HG02885 (cell line): ENCODE data around the gene OBP2B.

Experiments used
- ATAC-seq: cut with Tn5 transposase; IDR thresholded peaks from one replicate; pipeline ENCODE4 v1.9.1; 2021; ENCODE audit warnings: mild to moderate bottlenecking; ENCODE audit not compliant: unreplicated experiment, poor library complexity

OBP2B gene

DNA sequence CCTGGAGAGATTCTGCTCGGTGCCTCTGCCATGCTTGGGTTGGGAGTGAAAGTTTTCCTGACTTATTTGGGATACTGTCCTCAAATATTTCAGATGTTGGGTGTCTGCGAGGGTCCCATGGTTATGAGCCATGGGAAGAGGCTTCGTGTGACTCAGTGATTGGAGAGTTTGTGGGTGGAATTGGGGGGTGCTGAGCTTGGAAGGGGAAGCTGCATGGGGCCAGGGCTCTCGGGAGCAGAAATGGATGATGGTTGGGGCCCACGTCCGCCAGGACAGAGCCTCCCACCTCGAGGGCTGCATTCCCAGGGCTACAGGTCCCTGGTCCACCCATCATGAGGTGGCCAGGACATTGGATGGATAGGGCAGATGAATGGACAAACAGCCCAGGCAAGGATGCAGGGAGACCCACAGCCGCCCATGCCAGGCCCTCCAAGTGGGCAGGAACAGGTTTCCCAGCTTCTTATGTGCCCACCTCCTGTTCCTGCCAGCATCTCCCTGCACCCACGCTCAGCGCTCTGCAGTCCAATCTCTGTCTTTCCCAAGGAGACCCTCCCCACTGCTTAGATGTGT, 5.5 kb downstream of the OBP2B start:
- ATAC-seq, result no peak

GRCh38 chr9:133202688-133203453, 6.2 kb downstream of the OBP2B start:
- ATAC-seq, result no peak

DNA sequence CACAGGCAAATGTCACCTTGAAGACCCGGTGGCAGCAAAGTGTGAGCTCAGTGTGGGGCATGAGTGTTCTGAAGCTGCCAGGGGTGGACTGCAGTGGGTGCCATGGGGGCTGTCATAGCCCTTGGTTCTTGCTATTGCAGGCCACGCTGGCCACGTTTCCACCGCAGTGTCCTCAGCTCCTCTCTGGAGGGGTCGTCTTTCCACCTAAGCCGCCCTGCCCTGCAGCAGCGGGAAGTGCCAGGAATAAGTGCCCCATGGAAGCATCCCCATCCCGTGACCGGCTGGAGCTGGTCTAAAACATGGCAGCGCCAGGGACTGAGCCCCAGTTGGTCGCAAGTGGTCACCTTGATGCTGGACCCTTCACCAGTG, 6.9 kb downstream of the OBP2B start:
- ATAC-seq, result no peak

- no peak for ATAC-seq
Observed at GRCh38 chr9:133201424-133202144, 7.5 kb downstream of the OBP2B start.

DNA sequence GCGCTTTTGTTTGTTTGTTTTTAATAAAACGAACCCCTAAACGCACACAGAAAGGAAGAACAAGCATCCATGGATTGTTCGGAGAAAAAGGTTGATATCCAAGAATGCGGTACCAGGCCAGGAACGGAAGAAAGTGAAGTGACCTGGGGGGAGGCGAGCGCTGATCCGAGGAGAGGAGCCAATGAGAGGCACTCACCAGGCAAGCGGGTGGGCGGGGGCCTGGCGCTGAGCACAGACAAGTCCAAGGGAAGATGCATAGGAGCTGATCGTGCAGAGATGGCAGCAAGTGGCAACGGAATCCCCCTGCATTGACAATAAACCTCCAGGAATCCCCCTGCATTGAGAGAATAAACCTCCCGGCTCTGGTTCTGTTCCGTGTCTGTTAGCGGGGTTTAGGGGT, 8.4 kb downstream of the OBP2B start:
- ATAC-seq, result no peak

DNA sequence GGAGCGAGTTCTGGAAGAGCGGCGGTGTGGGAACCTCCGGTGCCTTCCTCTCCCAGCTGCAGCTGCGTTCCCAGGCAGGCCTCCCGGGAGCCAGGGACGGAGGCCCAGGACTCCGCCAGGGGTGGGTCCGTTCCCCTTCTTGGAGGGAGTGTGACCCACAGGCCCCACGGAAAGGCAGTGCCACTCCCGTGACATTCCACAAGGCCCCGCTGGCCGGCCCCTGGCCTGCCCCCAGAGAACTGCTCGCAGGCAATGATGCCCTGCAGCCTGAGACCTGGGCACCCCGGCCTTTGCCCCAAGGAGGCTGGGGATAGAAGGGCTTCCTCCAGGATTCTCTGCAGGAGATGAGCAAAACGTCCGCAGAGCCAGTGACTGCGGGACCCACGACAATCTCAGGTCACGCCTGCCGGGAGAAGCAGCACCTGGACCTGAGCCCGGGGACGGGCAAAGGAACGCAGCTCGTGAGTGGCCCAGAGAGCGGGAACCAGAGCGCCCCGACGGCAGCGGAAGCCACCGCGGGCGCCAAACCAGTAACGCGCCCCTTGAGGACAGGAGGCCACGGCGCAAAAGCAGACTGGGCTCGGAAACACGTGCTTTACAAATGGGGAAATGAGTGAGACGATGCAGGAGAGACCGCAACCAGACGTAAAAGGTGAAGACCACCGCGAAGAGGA, 9.3 kb downstream of the OBP2B start:
- no peak for ATAC-seq

DNA sequence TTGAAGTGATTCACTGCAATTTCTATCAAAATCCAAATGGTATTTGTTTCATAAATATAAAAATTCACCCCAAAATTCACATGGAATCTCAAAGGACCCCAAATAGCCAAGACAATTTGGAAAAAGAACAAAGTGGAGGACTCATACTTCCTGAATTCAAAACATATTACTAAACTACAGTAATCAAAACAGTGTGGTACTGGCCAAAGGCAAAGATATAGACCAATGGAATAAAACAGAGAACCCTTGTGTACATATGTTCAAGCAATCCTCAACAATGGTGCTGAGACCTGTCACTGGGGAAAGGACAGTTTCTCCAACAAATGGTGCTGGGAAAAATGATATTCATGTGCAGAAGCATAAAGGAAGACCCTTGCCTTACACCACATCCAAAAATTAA, 14.0 kb downstream of the OBP2B start:
- no peak for ATAC-seq

GRCh38 chr9:133194597-133194996, 14.5 kb downstream of the OBP2B start:
- ATAC-seq, result no peak

- no peak for ATAC-seq
Observed at GRCh38 chr9:133191989-133192388, 17.1 kb downstream of the OBP2B start.

DNA sequence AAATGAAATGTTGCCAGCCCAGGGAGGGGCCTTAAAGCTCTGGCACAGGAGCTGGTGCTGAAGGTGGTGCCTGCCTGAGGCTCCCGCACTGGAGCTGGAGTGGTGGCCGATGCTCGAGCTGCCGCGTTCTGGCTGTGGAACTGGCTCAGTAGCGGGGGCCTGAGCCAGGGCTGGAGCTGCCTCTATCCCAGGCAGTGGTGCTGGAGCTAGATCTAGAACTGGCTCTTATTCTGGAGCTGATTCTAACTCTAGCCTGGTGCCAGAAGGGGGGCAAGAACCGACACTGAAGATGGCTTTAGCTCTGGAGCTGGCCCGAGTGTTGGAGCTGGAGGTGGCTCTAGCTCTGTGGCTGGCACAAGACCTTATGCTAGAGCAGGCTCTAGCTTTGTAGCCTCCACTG, 19.2 kb downstream of the OBP2B start:
- no peak for ATAC-seq

DNA sequence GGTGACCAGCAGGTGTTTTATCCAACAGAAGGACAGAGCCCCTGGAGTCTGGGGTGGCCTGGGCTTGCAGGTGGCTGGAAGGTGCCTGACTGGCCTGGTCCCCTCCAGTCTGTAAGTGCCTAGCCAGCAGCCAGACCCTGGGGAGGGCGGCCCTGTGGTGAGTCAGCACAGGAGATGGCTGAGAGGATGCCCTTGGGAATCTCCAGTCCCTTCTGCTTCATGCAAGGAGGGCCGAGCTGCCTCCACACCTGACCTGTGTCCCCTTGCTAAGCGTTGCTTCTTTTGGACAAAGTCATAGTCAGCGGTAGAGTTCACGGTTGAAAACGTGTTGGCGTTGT, 20.2 kb downstream of the OBP2B start:
- no peak for ATAC-seq

- no peak for ATAC-seq
Observed at GRCh38 chr9:133188006-133188842, 20.8 kb downstream of the OBP2B start.

GRCh38 chr9:133187561-133188005, 21.5 kb downstream of the OBP2B start:
- no peak for ATAC-seq

DNA sequence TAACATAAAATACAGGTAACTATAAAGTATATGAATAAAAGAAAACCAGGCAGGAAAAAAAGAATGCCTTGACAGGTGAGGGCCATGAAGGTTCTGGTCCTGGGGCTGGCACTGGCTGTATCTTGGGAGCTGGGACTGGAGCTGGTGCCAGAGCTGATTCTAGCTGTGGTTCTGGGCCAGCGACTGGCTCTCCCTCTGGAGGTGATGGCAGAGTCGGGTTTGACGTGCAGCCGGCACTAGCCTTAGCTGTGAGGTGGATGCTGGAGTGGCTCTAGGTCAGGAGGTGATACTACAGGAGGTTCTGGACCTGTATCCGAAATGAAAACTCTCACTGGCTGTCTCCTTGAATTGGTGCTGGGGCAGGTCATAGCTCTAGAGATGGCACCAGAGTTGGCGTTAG, 22.3 kb downstream of the OBP2B start:
- ATAC-seq, result no peak

GRCh38 chr9:133184971-133185370, 24.1 kb downstream of the OBP2B start:
- no peak for ATAC-seq

GRCh38 chr9:133182151-133182550, 26.9 kb downstream of the OBP2B start:
- no peak for ATAC-seq

DNA sequence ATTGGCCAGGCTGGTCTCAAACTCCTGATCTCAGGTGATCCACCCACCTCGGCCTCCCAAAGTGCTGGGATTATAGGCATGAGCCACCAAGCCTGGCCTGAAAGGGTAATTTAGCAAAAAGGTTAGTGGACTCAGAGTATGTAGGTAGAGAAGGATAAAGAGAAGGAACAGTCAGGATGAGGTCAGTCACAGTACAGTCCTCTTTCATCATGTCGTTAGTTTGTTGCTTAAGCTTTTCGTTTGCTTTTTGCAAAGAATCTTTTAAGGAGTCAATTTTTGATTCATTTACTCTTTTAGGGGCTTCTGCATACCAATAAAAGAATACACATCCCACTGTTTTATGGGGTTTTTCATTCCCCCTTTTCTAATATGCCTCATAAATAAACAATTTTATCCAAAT, 27.5 kb downstream of the OBP2B start:
- ATAC-seq, result no peak

DNA sequence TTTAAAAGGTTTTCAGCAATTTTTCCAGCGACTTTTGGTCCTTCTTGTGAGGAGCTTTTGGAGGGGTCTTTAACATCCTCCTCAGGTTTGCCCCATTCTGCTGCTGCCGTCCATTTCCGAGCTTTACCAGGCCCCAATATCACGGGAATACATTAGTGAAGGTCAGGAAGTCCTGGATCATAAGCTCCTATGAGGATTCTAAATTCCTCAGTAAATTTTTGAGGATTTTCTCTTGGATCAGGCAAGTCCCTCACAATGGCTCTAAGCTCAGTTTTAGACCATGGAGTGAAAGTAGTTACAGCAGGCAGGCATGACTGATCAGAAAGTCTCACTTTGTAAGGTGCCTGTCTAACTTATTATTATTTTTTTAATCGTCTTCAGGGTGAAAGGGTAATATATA, 28.1 kb downstream of the OBP2B start:
- ATAC-seq, result no peak

GRCh38 chr9:133173056-133173455, 36.0 kb downstream of the OBP2B start:
- no peak for ATAC-seq
